Measurements from ENCODE around the gene SPATA31A5.
"Not testable (repeated sequence)": the region's sequence is repeated elsewhere in the genome, so short reads cannot be mapped to it uniquely, and the experiment has no call there.

Gene SPATA31A5

DNA sequence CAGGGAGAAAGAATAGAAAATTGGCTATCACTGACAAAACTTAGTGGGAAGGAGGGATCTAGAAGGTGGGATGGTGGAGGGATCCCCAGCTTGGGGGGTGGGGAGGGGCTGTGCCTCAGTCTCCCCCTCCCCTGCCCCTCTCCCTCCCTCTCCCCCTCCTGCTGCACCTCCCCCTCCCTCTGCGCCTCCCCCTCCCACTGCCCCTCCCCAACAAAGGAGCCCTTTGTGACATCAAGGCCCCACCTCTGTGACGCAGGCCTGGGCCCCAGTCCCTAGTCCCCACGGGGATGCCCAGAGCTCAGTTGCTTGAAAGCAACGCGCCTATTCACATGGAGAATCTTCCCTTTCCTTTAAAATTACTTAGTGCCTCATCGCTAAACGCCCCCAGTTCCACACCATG, at the start of gene SPATA31A5:
Gene SPATA31A5, plus strand, starts transcription at position 301 of the 400 bp plus-strand sequence. Its CDS starts 29 bp downstream, at position 330.
- not testable (repeated sequence) for H3K4me1 Mint-ChIP-seq (ENCODE audit: low read depth); H3K9me3 Mint-ChIP-seq; H3K27me3 Mint-ChIP-seq (ENCODE audit: low read depth); H3K4me3 Mint-ChIP-seq; H3K36me3 Mint-ChIP-seq (ENCODE audit: low read depth); H3K27ac Mint-ChIP-seq

DNA sequence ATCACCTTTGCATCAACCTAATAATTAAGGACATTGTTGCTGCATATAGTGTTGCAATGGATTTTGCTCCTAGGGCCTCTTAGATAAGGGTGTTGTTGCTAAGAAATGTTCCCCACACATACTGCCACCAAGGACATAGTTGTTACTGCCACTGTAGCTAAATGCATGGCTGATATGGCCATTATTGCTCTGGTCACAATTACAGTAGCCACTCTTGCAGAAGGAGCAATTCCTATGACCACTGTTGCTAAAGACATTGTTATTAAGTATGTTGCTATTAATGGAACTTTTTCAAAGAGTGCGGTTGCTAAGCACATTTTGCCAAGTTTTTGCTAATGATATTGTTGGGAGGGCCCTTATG, 48.8 kb downstream of the SPATA31A5 start:
- not testable (repeated sequence) for H3K4me3 Mint-ChIP-seq; H3K27ac Mint-ChIP-seq; H3K4me1 Mint-ChIP-seq (ENCODE audit: low read depth); H3K36me3 Mint-ChIP-seq (ENCODE audit: low read depth); H3K9me3 Mint-ChIP-seq; H3K27me3 Mint-ChIP-seq (ENCODE audit: low read depth)

DNA sequence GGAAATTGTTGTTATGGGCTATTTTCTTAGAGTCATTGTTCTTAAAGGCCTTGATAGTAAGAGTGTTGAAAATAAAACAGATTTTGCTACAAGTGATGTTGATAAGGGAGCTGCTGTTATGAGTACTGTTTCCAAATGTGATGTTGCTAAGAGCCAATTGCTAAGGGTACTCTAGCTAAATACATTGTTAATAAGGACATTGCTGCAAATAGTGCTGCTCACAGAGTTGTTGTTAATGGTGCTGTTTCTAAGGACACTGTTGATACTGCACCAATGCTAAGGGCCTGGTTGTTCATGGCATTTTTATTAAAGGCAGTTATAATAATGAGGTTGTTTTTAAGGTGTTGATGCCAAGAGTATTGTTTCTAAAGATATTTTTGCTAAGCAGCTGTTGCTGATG, 52.2 kb downstream of the SPATA31A5 start:
- not testable (repeated sequence) for H3K27ac Mint-ChIP-seq

More for the DNA sequence above, 52.2 kb downstream of the SPATA31A5 start:
- H3K27me3 Mint-ChIP-seq (ENCODE audit: low read depth); H3K36me3 Mint-ChIP-seq (ENCODE audit: low read depth); H3K4me3 Mint-ChIP-seq; H3K4me1 Mint-ChIP-seq (ENCODE audit: low read depth); H3K9me3 Mint-ChIP-seq: not testable (repeated sequence)

Measured in T-helper 1 cell treated with Interleukin-12 subunit alpha and Interleukin-12 subunit beta and Interleukin-4 antibody, amounts not matched to agents 30 μg/mL and 1 μg/mL, for 36 hours (primary cell).